Endothelial cell (in vitro differentiated cells): ENCODE measurements around the gene LGALS3. TPM values are rescaled to one million over a fixed set of nuclear protein-coding genes. Genes with fewer than 3 reads are reported as not detected.

ENCODE experiments used
- DNase-seq: peaks from one replicate; pipeline ENCODE4 v3.0.0; 2021; ENCODE audit warnings: low spot score
- H3K27ac Mint-ChIP-seq: one replicate; pipeline ENCODE4 v1.8.0; 2021; ENCODE audit warnings: mixed read lengths, inconsistent platforms; ENCODE audit not compliant: unreplicated experiment
- H3K27me3 Mint-ChIP-seq: one replicate; pipeline ENCODE4 v1.8.0; 2021; ENCODE audit warnings: mild to moderate bottlenecking, moderate library complexity, mixed read lengths, inconsistent platforms; ENCODE audit not compliant: unreplicated experiment
- H3K36me3 Mint-ChIP-seq: one replicate; pipeline ENCODE4 v1.8.0; 2021; ENCODE audit warnings: mild to moderate bottlenecking, low read depth, mixed read lengths, inconsistent platforms; ENCODE audit not compliant: unreplicated experiment
- H3K4me1 Mint-ChIP-seq: one replicate; pipeline ENCODE4 v1.8.0; 2021; ENCODE audit warnings: mild to moderate bottlenecking, mixed read lengths, inconsistent platforms; ENCODE audit not compliant: unreplicated experiment
- H3K4me3 Mint-ChIP-seq: one replicate; pipeline ENCODE4 v1.8.0; 2021; ENCODE audit warnings: mild to moderate bottlenecking, mixed read lengths, inconsistent platforms; ENCODE audit not compliant: unreplicated experiment
- H3K9me3 Mint-ChIP-seq: one replicate; pipeline ENCODE4 v1.8.0; 2021; ENCODE audit warnings: mixed read lengths, inconsistent platforms; ENCODE audit not compliant: unreplicated experiment
- CTCF ChIP-seq: fragments of 200-600 bp; sonication (generic); IDR thresholded peaks from one replicate; pipeline ENCODE4 v1.5.0; 2021; ENCODE audit warnings: antibody characterized with exemption; ENCODE audit not compliant: unreplicated experiment
- total RNA-seq: library from RNA; stranded (reverse); fragmentation: NEBNext Ultra II Directional; extraction: Animal tissue kit (Norgen Biotek cat#: 25700); gene quantifications from one replicate; pipeline ENCODE4 v1.2.1, GENCODE V29; 2021; ENCODE audit not compliant: unreplicated experiment

LGALS3 gene
- total RNA-seq, 1 donor from 2014 or later: 4.1 TPM

- TF ChIP-seq CTCF: no peak
- peaks cover 10% of the 10 kb centered on the region for H3K4me1 Mint-ChIP-seq
Observed at GRCh38 chr14:55117803-55118441, 11.1 kb upstream of the LGALS3 start.

GRCh38 chr14:55118761-55119160 is 10.3 kb upstream of the LGALS3 start:
- no peak for TF ChIP-seq CTCF
- H3K27ac Mint-ChIP-seq: no peak overlapping the region
- no peak overlapping the region for H3K4me3 Mint-ChIP-seq
- H3K36me3 Mint-ChIP-seq: no peaks in the 10 kb centered on the region
- H3K4me1 Mint-ChIP-seq: peaks cover 5% of the 10 kb centered on the region
- peaks cover 2% of the 10 kb centered on the region for H3K27me3 Mint-ChIP-seq
- H3K9me3 Mint-ChIP-seq: no peaks in the 10 kb centered on the region
- no peak for DNase-seq

More at GRCh38 chr14:55117803-55118441, 11.1 kb upstream of the LGALS3 start:
- Mint-ChIP-seq H3K36me3 (peaks cover 5% of the 10 kb centered on the region), H3K27me3 (peaks cover 5% of the 10 kb centered on the region), H3K4me3 (no peak overlapping the region), H3K27ac (no peak overlapping the region), H3K9me3 (peaks cover 4% of the 10 kb centered on the region)
- no peak for DNase-seq

GRCh38 chr14:55120571-55121495 is 8.2 kb upstream of the LGALS3 start:
- TF ChIP-seq CTCF: no peak
- H3K9me3 Mint-ChIP-seq: no peaks in the 10 kb centered on the region
- H3K36me3 Mint-ChIP-seq: no peaks in the 10 kb centered on the region
- no peaks in the 10 kb centered on the region for H3K4me1 Mint-ChIP-seq
- no peak overlapping the region for H3K4me3 Mint-ChIP-seq
- peaks cover 2% of the 10 kb centered on the region for H3K27me3 Mint-ChIP-seq
- DNase-seq: no peak
- H3K27ac Mint-ChIP-seq: no peak overlapping the region

GRCh38 chr14:55121628-55122439 is 7.2 kb upstream of the LGALS3 start:
- no peak for DNase-seq
- TF ChIP-seq CTCF: no peak
- no peaks in the 10 kb centered on the region for H3K9me3 Mint-ChIP-seq
- H3K27ac Mint-ChIP-seq: no peak overlapping the region
- no peaks in the 10 kb centered on the region for H3K36me3 Mint-ChIP-seq
- H3K4me3 Mint-ChIP-seq: no peak overlapping the region
- no peaks in the 10 kb centered on the region for H3K4me1 Mint-ChIP-seq
- peaks cover 3% of the 10 kb centered on the region for H3K27me3 Mint-ChIP-seq
